HL-60 (cell line): ENCODE data around the gene RIC8B.

Experiments
- CTCF ChIP-seq: IDR thresholded peaks from one replicate; pipeline ENCODE4 v1.5.1; 2011; ENCODE audit warnings: low read length, control low read depth, inconsistent platforms; ENCODE audit not compliant: insufficient read depth
- GABPA ChIP-seq: IDR thresholded peaks from 2 replicates; pipeline ENCODE4 v1.6.1; 2012; ENCODE audit warnings: low read depth
- POLR2AphosphoS5 ChIP-seq: IDR thresholded peaks from 2 replicates; pipeline ENCODE4 v1.6.1; 2012; ENCODE audit warnings: low read depth
- REST ChIP-seq: IDR thresholded peaks from 2 replicates; pipeline ENCODE4 v1.6.1; 2012; ENCODE audit warnings: low read depth; ENCODE audit not compliant: insufficient replicate concordance

- TF ChIP-seq CTCF (no peak), POLR2AphosphoS5 (no peak), REST (no peak), GABPA (no peak)
Observed at GRCh38 chr12:106760184-106760531, 14.3 kb upstream of the RIC8B start.
